ENCODE results near the gene RAB33A.

RAB33A gene

GRCh38 chrX:130171446-130172126, at the start of gene RAB33A:
TSS of gene RAB33A (plus strand) at chrX:130171962. CDS start at chrX:130172063, 101 bp downstream.
- peak within 1 kb of the TSS; percentile 35 for H3K4me3 ChIP-seq (ENCODE audit: low read depth, low read length)

- H3K4me3 ChIP-seq (ENCODE audit: low read depth, low read length): no peak overlapping the region
Measured at GRCh38 chrX:130124577-130124976, 47.2 kb upstream of the RAB33A start.

DNA sequence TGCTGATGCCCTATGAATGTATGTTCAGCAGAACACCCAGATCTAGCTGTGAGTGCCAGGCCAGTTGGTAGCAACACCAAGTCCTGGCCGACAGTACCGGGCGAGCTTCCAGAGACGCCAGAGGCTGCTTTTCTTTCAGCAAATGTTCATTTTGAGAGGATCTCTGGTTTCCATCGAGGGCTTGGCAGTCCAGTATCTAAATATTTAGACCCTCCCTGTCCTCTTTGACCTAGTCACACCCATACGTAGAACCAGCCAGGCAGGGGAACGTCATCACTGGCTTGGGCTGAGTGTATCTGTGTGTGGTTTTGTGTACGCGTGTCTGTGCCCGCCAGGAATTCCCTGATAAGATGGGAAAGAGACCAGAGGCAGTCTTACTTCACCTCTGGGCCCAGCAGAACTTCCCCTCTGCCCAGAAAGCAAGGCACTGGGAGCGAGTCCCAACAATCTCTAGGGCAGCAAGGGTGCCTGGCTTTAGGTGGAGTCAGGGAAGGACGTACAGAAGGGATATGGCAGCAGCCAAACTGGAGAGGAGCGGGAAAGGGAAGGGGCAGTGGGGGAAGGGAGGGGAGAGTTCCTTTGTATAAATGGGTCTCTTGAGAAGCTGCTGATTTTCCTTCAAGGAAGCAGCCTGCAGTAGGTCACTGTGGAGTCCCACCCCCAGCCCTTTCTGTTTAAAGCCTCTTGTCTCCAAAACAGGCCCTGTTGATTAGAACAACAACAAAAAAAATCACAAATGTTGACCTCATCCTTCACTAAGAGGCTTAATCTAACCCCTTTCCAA, 46.5 kb upstream of the RAB33A start:
- no peak overlapping the region for H3K4me3 ChIP-seq (ENCODE audit: low read depth, low read length)

GRCh38 chrX:130130990-130131389, 40.8 kb upstream of the RAB33A start:
- no peak overlapping the region for H3K4me3 ChIP-seq (ENCODE audit: low read depth, low read length)

GRCh38 chrX:130136496-130136895, 35.3 kb upstream of the RAB33A start:
- H3K4me3 ChIP-seq (ENCODE audit: low read depth, low read length): no peak overlapping the region

GRCh38 chrX:130136961-130137360, 34.8 kb upstream of the RAB33A start:
- H3K4me3 ChIP-seq (ENCODE audit: low read depth, low read length): no peak overlapping the region

- H3K4me3 ChIP-seq (ENCODE audit: low read depth, low read length): no peak overlapping the region
Measured at GRCh38 chrX:130139474-130140201, 32.1 kb upstream of the RAB33A start.

GRCh38 chrX:130144509-130144908, 27.3 kb upstream of the RAB33A start:
- H3K4me3 ChIP-seq (ENCODE audit: low read depth, low read length): no peak overlapping the region

DNA sequence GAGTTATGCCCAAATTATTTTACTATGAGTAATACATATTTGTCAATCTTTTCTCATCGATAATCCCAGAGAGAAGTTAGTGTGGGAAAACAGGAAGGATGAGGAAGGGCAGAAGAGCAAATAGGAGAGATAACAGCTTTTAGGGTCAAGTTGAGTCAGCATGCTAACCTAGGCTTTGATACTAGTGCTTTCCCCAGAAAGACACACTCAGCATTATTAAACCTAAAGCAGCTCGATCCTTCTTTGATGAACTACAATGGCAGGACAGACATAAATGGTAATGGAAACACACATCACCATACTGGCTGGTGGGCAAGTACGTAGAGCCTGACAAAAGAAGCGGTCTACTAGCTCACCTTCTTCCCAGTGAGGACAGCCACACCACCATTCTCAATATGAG, 26.6 kb upstream of the RAB33A start:
- H3K4me3 ChIP-seq (ENCODE audit: low read depth, low read length): no peak overlapping the region

GRCh38 chrX:130147631-130148030, 24.1 kb upstream of the RAB33A start:
- H3K4me3 ChIP-seq (ENCODE audit: low read depth, low read length): no peak overlapping the region

DNA sequence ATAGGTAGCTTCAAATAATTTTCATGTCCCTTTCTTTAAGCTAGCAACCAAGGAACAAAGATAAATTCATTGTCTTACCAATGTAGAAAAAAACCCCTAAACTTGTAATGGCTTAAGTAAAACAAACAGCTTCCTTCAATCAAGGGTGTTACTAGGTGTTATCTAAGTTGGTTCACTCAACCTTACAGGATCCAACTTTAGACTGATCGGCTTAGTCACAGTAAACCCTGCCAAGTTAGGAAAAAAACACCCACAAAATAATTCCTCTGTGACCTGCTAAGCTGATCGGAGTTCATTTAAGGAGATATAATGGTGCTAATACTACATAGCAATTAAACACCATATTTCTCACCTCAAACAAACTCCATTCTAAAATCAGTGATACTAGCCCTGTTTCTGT, 16.2 kb upstream of the RAB33A start:
- no peak overlapping the region for H3K4me3 ChIP-seq (ENCODE audit: low read depth, low read length)

DNA sequence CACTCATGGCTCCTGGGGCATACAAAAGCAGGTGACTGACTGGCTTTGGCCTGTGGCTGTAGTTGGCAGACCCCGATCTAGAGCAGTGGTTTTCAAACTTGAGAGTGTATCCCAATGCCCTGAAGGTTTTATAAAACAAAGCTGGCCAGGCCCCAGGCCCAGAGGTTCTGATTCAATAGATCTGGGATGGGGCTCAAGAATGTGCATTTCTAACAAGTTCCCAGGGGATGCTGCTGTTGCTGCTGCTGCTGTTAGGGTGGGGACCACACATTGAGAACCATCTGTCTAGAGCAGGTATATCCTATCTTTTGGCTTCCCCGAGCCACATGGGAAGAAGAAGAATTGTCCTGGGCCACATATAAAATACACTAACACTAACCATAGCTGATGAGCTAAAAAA, 13.5 kb upstream of the RAB33A start:
- no peak overlapping the region for H3K4me3 ChIP-seq (ENCODE audit: low read depth, low read length)

- no peak overlapping the region for H3K4me3 ChIP-seq (ENCODE audit: low read depth, low read length)
Measured at GRCh38 chrX:130159776-130160175, 12.0 kb upstream of the RAB33A start.

DNA sequence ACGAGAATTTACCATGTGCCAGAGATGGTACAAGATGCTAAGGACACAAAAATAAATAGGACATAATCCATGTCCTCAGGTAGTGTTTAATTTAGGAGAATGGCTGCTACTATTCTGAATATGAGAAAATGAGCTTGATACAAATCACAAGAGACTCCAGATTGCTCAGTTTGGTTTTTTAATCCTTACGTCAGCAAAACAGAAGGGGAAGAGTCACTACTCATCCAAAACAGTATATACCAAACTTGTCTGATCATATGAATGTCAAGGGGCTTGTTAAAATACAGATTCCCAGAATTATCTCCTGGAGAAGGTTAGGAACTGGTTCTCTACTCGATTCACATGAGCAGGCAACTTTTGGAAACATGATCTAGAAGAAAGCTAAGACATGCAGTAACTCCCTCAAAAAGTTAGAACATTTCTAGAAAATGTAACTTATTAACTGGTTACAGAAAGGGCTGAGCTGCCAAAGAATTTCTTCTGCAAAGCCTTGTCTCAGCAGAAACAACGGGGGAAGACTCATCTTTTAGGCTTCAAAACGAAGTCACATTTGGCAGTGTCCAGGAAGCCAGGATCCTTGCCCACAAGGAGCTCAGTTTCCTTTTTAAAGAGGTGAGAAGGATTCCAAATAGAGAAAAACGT, 9.5 kb upstream of the RAB33A start:
- H3K4me3 ChIP-seq (ENCODE audit: low read depth, low read length): no peak overlapping the region

DNA sequence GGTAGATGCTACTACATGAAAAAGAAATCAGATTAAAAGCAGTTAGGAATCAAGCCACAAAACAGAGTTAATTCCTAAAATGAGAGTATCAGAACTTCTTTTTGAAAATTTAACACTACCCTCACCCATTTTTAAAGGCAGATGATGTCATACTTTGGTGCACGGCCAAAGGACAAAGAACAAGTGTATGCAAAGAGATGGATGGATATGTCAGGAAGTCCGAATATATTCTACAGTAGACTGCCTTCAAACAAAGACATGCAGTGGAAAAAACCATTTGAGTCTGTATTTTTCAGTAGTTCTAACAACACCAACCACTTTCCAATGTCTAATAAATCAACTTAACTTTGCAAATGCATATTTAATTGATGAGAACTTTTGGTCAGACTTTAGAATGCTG, 8.4 kb upstream of the RAB33A start:
- no peak overlapping the region for H3K4me3 ChIP-seq (ENCODE audit: low read depth, low read length)

GRCh38 chrX:130165181-130165702, 6.5 kb upstream of the RAB33A start:
- peak overlapping the region; percentile 73 for H3K4me3 ChIP-seq (ENCODE audit: low read depth, low read length)

- peak within 1 kb of the TSS; percentile 73 for H3K4me3 ChIP-seq (ENCODE audit: low read depth, low read length)
Measured at GRCh38 chrX:130165703-130166502, 5.9 kb upstream of the RAB33A start, which contains the start of gene AIFM1. TSS of gene AIFM1 (minus strand) at chrX:130165841. CDS start at chrX:130165656, 185 bp downstream.

- peak overlapping the region; percentile 73 for H3K4me3 ChIP-seq (ENCODE audit: low read depth, low read length)
Measured at GRCh38 chrX:130166503-130166777, 5.3 kb upstream of the RAB33A start.

GRCh38 chrX:130167040-130167439, 4.7 kb upstream of the RAB33A start:
- no peak overlapping the region for H3K4me3 ChIP-seq (ENCODE audit: low read depth, low read length)

DNA sequence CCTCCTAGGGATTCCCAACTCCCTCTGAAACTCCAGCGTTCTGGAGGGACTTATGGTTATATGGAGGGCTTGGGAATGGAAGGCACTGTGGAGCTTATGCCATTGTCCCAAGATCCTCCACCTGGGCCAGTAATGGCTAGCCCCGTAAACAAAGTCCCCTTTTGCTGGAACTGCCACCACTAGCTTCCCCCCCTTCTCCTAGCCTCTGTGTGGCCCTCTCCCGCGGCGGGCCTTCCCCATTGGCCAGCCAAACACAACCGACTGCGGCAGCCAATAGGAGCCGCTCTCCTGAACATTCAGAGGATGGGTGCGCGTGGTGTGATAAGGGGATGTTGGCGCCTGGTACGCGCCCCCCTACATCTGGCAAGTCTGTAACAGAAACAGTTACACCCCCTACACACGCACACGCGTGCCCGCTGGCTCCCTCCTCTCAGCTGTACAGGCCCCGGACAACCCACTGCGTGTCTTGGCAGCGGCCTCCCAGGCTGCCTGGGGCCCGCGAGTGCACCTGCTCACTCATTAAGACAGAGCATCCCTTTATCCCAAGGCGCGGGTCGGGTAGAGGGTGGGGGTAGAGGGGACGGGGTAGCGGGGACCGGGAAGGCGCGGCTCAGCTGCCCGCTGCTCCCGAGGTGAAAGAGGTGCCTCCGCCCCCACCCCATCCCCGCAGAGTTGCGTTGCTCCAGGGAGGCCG, 863 bp upstream of the RAB33A start:
- peak overlapping the region; percentile 35 for H3K4me3 ChIP-seq (ENCODE audit: low read depth, low read length)
